OCI-LY3 (cell line): ENCODE results near the gene ATF3.

Experiments used
- H2AFZ ChIP-seq: fragments of 200-600, 300-600 bp; shearing (Covaris generic); 2 replicates; pipeline ENCODE4 v1.6.0; 2014; ENCODE audit warnings: antibody characterized with exemption, low read depth, low read length
- H3K27ac ChIP-seq: fragments of 200-600, 300-600 bp; sonication (generic); 2 replicates; pipeline ENCODE4 v1.5.1; 2014; ENCODE audit warnings: mild to moderate bottlenecking, low read length, moderate library complexity, mixed read lengths
- H3K27me3 ChIP-seq: fragments of 200-600, 300-600 bp; sonication (generic); 2 replicates; pipeline ENCODE4 v1.6.1; 2014; ENCODE audit warnings: low read depth, low read length, mixed read lengths
- H3K36me3 ChIP-seq: fragments of 200-600, 300-600 bp; sonication (generic); replicated peaks from 2 replicates; pipeline ENCODE3; 2014; ENCODE audit warnings: low read depth, low read length, mixed read lengths
- H3K4me1 ChIP-seq: fragments of 300-600, 200-600 bp; sonication (generic); 2 replicates; pipeline ENCODE4 v1.6.1; 2014; ENCODE audit warnings: low read length, mixed read lengths
- H3K4me2 ChIP-seq: fragments of 200-600, 300-600 bp; sonication (generic); 2 replicates; pipeline ENCODE4 v1.6.1; 2014; ENCODE audit warnings: low read length, mixed read lengths
- H3K4me3 ChIP-seq: fragments of 300-600, 200-600 bp; sonication (generic); 2 replicates; pipeline ENCODE4 v1.5.1; 2014; ENCODE audit warnings: antibody characterized with exemption, mild to moderate bottlenecking, low read length, moderate library complexity
- H3K79me2 ChIP-seq: fragments of 300-600, 200-600 bp; shearing (Covaris generic); 2 replicates; pipeline ENCODE4 v1.6.1; 2014; ENCODE audit warnings: mild to moderate bottlenecking, low read length, mixed read lengths
- H3K9ac ChIP-seq: fragments of 300-600, 200-600 bp; shearing (Covaris generic); 2 replicates; pipeline ENCODE4 v1.6.0; 2014; ENCODE audit warnings: mild to moderate bottlenecking, low read length, moderate library complexity
- H3K9me3 ChIP-seq: fragments of 200-600, 300-600 bp; shearing (Covaris generic); 2 replicates; pipeline ENCODE4 v1.6.1; 2014; ENCODE audit warnings: low read length, mixed read lengths; ENCODE audit not compliant: insufficient read depth
- H4K20me1 ChIP-seq: fragments of 200-600, 300-600 bp; sonication (generic); 2 replicates; pipeline ENCODE4 v1.6.1; 2016; ENCODE audit warnings: low read length, mixed read lengths; ENCODE audit not compliant: insufficient read depth
- CTCF ChIP-seq: fragments of 200-600, 300-600 bp; sonication (generic); IDR thresholded peaks from 2 replicates; pipeline ENCODE4 v1.5.1; 2014; ENCODE audit warnings: antibody characterized with exemption, low read length, low read depth
- EZH2phosphoT487 ChIP-seq: fragments of 200-600 bp; shearing (Covaris generic); IDR thresholded peaks from 2 replicates; pipeline ENCODE4 v1.6.1; 2018; ENCODE audit warnings: antibody characterized with exemption, mixed run types, low read depth

ATF3 gene

GRCh38 chr1:212601524-212601923 lies 7.0 kb upstream of the ATF3 start:
- H3K27me3 ChIP-seq, result peaks cover 12% of the 10 kb centered on the region
- H4K20me1 ChIP-seq, result no peaks in the 10 kb centered on the region
- no peaks in the 10 kb centered on the region; the same call in 1 of the 2 replicates for H3K79me2 ChIP-seq
- no peak overlapping the region for H3K9ac ChIP-seq
- H3K4me3 ChIP-seq, result no peak overlapping the region
- H3K9me3 ChIP-seq, result no peaks in the 10 kb centered on the region
- peaks cover 9% of the 10 kb centered on the region for H3K36me3 ChIP-seq
- no peak overlapping the region for H3K4me2 ChIP-seq
- TF ChIP-seq EZH2phosphoT487, result no peak
- TF ChIP-seq CTCF, result no peak
- peaks cover 24% of the 10 kb centered on the region for H3K4me1 ChIP-seq
- no peak overlapping the region for H3K27ac ChIP-seq
- no peak overlapping the region for H2AFZ ChIP-seq

DNA sequence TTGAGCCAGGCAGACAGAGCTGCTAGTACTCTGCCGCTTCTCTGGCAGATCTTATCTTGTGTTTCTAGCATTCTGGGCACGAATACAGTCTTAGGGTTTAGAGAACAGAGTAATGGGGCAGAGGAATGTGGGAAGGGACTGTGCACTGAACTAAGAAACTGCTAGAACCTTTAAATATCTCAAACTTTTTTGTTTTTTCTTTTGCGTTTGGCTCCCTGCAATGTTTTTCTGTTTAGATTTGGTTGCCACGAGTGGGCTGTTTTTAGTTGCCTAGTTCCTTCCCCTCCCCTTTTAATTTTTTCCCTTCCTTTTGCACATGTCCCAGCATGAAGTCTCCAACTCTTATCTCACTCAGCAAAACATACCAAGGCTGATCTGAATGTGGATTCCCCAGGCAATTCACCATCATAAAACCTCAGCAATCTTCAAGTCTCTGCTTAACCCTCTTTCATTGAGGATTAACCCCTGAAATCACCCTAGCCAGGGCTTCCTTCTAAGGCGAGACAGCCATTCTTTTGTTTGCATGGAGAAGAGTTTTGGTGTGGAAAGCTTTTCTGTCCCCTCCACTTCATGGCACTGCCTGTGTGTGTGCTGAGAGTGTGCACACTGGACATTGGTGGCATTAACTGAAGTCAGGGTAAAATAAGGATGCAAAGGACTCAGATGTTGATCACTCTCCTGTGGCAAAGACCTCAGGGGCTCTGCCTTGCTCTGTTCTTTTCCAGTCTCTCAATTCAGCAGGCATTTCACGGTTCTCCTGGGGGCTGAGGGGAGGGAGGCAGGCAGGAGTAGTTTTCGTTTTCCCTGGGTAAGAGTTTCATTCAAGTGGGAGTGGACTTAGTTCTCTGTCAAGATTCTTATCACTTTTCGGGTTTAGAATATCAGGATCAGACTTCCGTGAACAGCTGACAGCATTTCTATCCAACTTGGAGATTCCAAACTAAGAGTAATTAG lies 2.8 kb upstream of the ATF3 start:
- Histone ChIP-seq H3K4me3 (no peak overlapping the region), H3K27ac (no peak overlapping the region), H3K79me2 (peaks cover 39% of the 10 kb centered on the region), H2AFZ (no peak overlapping the region), H3K4me2 (peak overlapping the region; percentile 88), H3K9me3 (no peaks in the 10 kb centered on the region), H3K9ac (no peak overlapping the region), H3K36me3 (peaks cover 26% of the 10 kb centered on the region), H3K4me1 (peaks cover 36% of the 10 kb centered on the region), H3K27me3 (peaks cover 16% of the 10 kb centered on the region), H4K20me1 (peaks cover 13% of the 10 kb centered on the region)
- TF ChIP-seq CTCF (no peak), EZH2phosphoT487 (no peak)

GRCh38 chr1:212606395-212607205 lies 2.0 kb upstream of the ATF3 start:
- peaks cover 41% of the 10 kb centered on the region for H3K4me1 ChIP-seq
- no peak overlapping the region for H3K27ac ChIP-seq
- peak overlapping the region; percentile 92 for H3K9ac ChIP-seq
- peak overlapping the region; percentile 88 for H3K4me2 ChIP-seq
- H3K27me3 ChIP-seq, result peaks cover 16% of the 10 kb centered on the region
- peak overlapping the region; percentile 95 for H3K4me3 ChIP-seq
- H3K9me3 ChIP-seq, result no peaks in the 10 kb centered on the region
- no peak overlapping the region for H2AFZ ChIP-seq
- H3K79me2 ChIP-seq, result peaks cover 48% of the 10 kb centered on the region
- peaks cover 35% of the 10 kb centered on the region for H3K36me3 ChIP-seq
- no peak for TF ChIP-seq CTCF
- TF ChIP-seq EZH2phosphoT487, result no peak
- H4K20me1 ChIP-seq, result peaks cover 22% of the 10 kb centered on the region
